H9 (cell line): ENCODE results near the gene IL1RAPL2. TPM values are rescaled to one million over a fixed set of nuclear protein-coding genes. Genes with fewer than 3 reads are reported as not detected.

Experiments
- DNase-seq: peaks from one replicate; pipeline ENCODE4 v3.0.0-alpha.2; 2017
- H2AFZ ChIP-seq: one replicate; pipeline ENCODE4 v1.6.1; 2013; ENCODE audit warnings: mild to moderate bottlenecking, low read length, control low read depth, moderate library complexity
- H2AK5ac ChIP-seq: 2 replicates; pipeline ENCODE4 v1.6.1; 2013; ENCODE audit warnings: low read length, control low read depth, mixed read lengths; ENCODE audit not compliant: insufficient read length
- H2BK120ac ChIP-seq: one replicate; pipeline ENCODE4 v1.6.1; 2013; ENCODE audit warnings: low read depth, mild to moderate bottlenecking, low read length, control low read depth, inconsistent platforms; ENCODE audit not compliant: poor library complexity, severe bottlenecking
- H2BK12ac ChIP-seq: 2 replicates; pipeline ENCODE4 v1.6.1; 2013; ENCODE audit warnings: low read length, control low read depth, mixed read lengths, low read depth; ENCODE audit not compliant: insufficient read length
- H2BK15ac ChIP-seq: 2 replicates; pipeline ENCODE4 v1.6.1; 2013; ENCODE audit warnings: low read depth, low read length, control low read depth
- H2BK20ac ChIP-seq: one replicate; pipeline ENCODE4 v1.6.1; 2013; ENCODE audit warnings: low read depth, mild to moderate bottlenecking, low read length, control low read depth, inconsistent platforms; ENCODE audit not compliant: poor library complexity, severe bottlenecking
- H2BK5ac ChIP-seq: 2 replicates; pipeline ENCODE4 v1.6.1; 2013; ENCODE audit warnings: low read length, control low read depth, mixed read lengths; ENCODE audit not compliant: insufficient read length
- H3K14ac ChIP-seq: 2 replicates; pipeline ENCODE4 v1.6.1; 2013; ENCODE audit warnings: low read length, control low read depth; ENCODE audit not compliant: insufficient read depth
- H3K18ac ChIP-seq: 2 replicates; pipeline ENCODE4 v1.6.1; 2013; ENCODE audit warnings: low read depth, mild to moderate bottlenecking, mixed read lengths, low read length, control low read depth; ENCODE audit not compliant: insufficient read length
- H3K23ac ChIP-seq: 2 replicates; pipeline ENCODE4 v1.6.1; 2013; ENCODE audit warnings: low read length, control low read depth, mixed read lengths, low read depth; ENCODE audit not compliant: insufficient read length
- H3K23me2 ChIP-seq: 2 replicates; pipeline ENCODE4 v1.6.1; 2013; ENCODE audit warnings: low read depth, mild to moderate bottlenecking, mixed read lengths, low read length, control low read depth; ENCODE audit not compliant: insufficient read length, poor library complexity, severe bottlenecking
- H3K27ac ChIP-seq: 2 replicates; pipeline ENCODE4 v1.5.1; 2013; ENCODE audit warnings: low read length, control low read depth, mixed read lengths, low read depth; ENCODE audit not compliant: insufficient read length
- H3K27me3 ChIP-seq: 2 replicates; pipeline ENCODE4 v1.6.1; 2013; ENCODE audit warnings: low read length, control low read depth, inconsistent platforms; ENCODE audit not compliant: insufficient read depth
- H3K4ac ChIP-seq: 2 replicates; pipeline ENCODE4 v1.6.1; 2013; ENCODE audit warnings: low read depth, mild to moderate bottlenecking, control low read depth, inconsistent platforms, low read length, moderate library complexity
- H3K4me1 ChIP-seq: 2 replicates; pipeline ENCODE4 v1.6.1; 2013; ENCODE audit warnings: low read length, control low read depth, inconsistent platforms; ENCODE audit not compliant: insufficient read depth
- H3K4me2 ChIP-seq: 2 replicates; pipeline ENCODE4 v1.6.1; 2013; ENCODE audit warnings: low read length, control low read depth, mixed read lengths; ENCODE audit not compliant: insufficient read length, insufficient read depth
- H3K56ac ChIP-seq: 2 replicates; pipeline ENCODE4 v1.6.1; 2013; ENCODE audit warnings: low read depth, mild to moderate bottlenecking, mixed read lengths, low read length, control low read depth; ENCODE audit not compliant: insufficient read length
- H3K79me1 ChIP-seq: 2 replicates; pipeline ENCODE4 v1.6.1; 2013; ENCODE audit warnings: low read depth, mild to moderate bottlenecking, moderate library complexity, low read length, control low read depth, inconsistent platforms; ENCODE audit not compliant: insufficient read depth, poor library complexity, severe bottlenecking
- H3K79me2 ChIP-seq: 2 replicates; pipeline ENCODE4 v1.6.1; 2013; ENCODE audit warnings: low read length, control low read depth, inconsistent platforms; ENCODE audit not compliant: insufficient read depth
- H3K9ac ChIP-seq: 2 replicates; pipeline ENCODE4 v1.6.1; 2013; ENCODE audit warnings: low read length, control low read depth, mixed read lengths; ENCODE audit not compliant: insufficient read length; ENCODE audit errors: extremely low read depth
- H3K9me3 ChIP-seq: one replicate; pipeline ENCODE4 v1.6.1; 2013; ENCODE audit warnings: low read depth, low read length, inconsistent platforms; ENCODE audit not compliant: control insufficient read depth
- H3T11ph ChIP-seq: one replicate; pipeline ENCODE4 v1.6.1; 2013; ENCODE audit warnings: mild to moderate bottlenecking, low read length, control low read depth, inconsistent platforms
- H4K20me1 ChIP-seq: one replicate; pipeline ENCODE4 v1.6.1; 2013; ENCODE audit not compliant: control insufficient read depth, insufficient read length, insufficient read depth
- H4K5ac ChIP-seq: 2 replicates; pipeline ENCODE4 v1.6.1; 2013; ENCODE audit warnings: low read depth, mild to moderate bottlenecking, mixed read lengths, low read length, control low read depth; ENCODE audit not compliant: insufficient read length
- H4K8ac ChIP-seq: replicated peaks from 2 replicates; pipeline ENCODE4 v1.6.1; 2013; ENCODE audit warnings: low read length, control low read depth, mixed read lengths, low read depth; ENCODE audit not compliant: insufficient read length
- H4K91ac ChIP-seq: 2 replicates; pipeline ENCODE4 v1.6.1; 2013; ENCODE audit warnings: low read depth, mild to moderate bottlenecking, moderate library complexity, mixed read lengths, low read length, control low read depth; ENCODE audit not compliant: insufficient read length
- H3K27ac Mint-ChIP-seq, 3 experiments: 2 replicates in 2 of 3; 3 replicates in 1 of 3; pipeline ENCODE4 v1.8.0; 2020 to 2021; ENCODE audit warnings: mixed read lengths in 3 of 3, mild to moderate bottlenecking in 1 of 3, moderate library complexity in 1 of 3
- H3K27me3 Mint-ChIP-seq: 2 replicates; pipeline ENCODE4 v1.8.0; 2021; ENCODE audit warnings: low read depth, mild to moderate bottlenecking, moderate library complexity, mixed read lengths
- H3K36me3 Mint-ChIP-seq, 3 experiments: 2 replicates in 2 of 3; 3 replicates in 1 of 3; pipeline ENCODE4 v1.8.0; 2020 to 2021; ENCODE audit warnings: low read depth in 3 of 3, mixed read lengths in 3 of 3; ENCODE audit not compliant: insufficient read depth in 1 of 3
- H3K4me1 Mint-ChIP-seq, 2 experiments: 2 replicates each; pipeline ENCODE4 v1.8.0; 2020; ENCODE audit warnings: mixed read lengths in 2 of 2
- H3K4me3 Mint-ChIP-seq, 2 experiments: 2 replicates in 1 of 2; 3 replicates in 1 of 2; pipeline ENCODE4 v1.8.0; 2020 to 2021; ENCODE audit warnings: mild to moderate bottlenecking in 2 of 2, mixed read lengths in 2 of 2, moderate library complexity in 1 of 2
- H3K9me3 Mint-ChIP-seq, 2 experiments: 2 replicates in 1 of 2; 3 replicates in 1 of 2; pipeline ENCODE4 v1.8.0; 2020; ENCODE audit warnings: mild to moderate bottlenecking in 2 of 2, mixed read lengths in 2 of 2, moderate library complexity in 1 of 2
- CTCF ChIP-seq: fragments of 200-600 bp; sonication (generic); conservative IDR thresholded peaks from 3 replicates; pipeline ENCODE4 v1.8.0; 2021; ENCODE audit warnings: antibody characterized with exemption, mild to moderate bottlenecking
- WGBS: extraction: QIAGEN DNeasy Blood & Tissue Kit; methylation state at CpG from one replicate; pipeline ENCODE4 v1.1.7; 2013; ENCODE audit warnings: missing lambda C conversion rate, low lambda C conversion rate, mixed read lengths; ENCODE audit not compliant: insufficient read length; ENCODE audit errors: extremely low coverage; 5-methylcytosine and 5-hydroxymethylcytosine counted together
- total RNA-seq: library from RNA; stranded (reverse); gene quantifications from 2 replicates; pipeline ENCODE4 v1.2.1, GENCODE V29; 2021

IL1RAPL2 gene
- total RNA-seq, 1 experiment from 2014 or later, result not detected

GRCh38 chrX:104864296-104864695 lies 298.3 kb downstream of the IL1RAPL2 start:
- DNase-seq, result no peak
- no peaks in the 10 kb centered on the region; the same call in 1 of the 2 replicates for H3K27me3 Mint-ChIP-seq
- WGBS, result no CpG with 5 or more reads among the region's 4 CpGs

More at GRCh38 chrX:104864296-104864695, 298.3 kb downstream of the IL1RAPL2 start:
- H3T11ph ChIP-seq, result no peak overlapping the region
- H2BK5ac ChIP-seq, result no peak overlapping the region
- no peaks in the 10 kb centered on the region for H3K4me1 ChIP-seq
- no peak overlapping the region for H3K14ac ChIP-seq
- no peak overlapping the region for H3K27ac ChIP-seq
- H2BK20ac ChIP-seq, result no peak overlapping the region
- no peak overlapping the region for H2BK120ac ChIP-seq
- Mint-ChIP-seq H3K4me3 (no peak overlapping the region), H3K27ac (no peak overlapping the region), H3K36me3 (no peaks in the 10 kb centered on the region; a peak in 1 of 7 replicates), H3K9me3 (peaks cover 0 to 49% of the 10 kb centered on the region in 2 experiments; a peak in 2 of 5 replicates), H3K4me1 (no peaks in the 10 kb centered on the region)
- H4K91ac ChIP-seq, result no peak overlapping the region
- no peak overlapping the region for H3K56ac ChIP-seq
- no peak overlapping the region for H3K4ac ChIP-seq
- H2AFZ ChIP-seq, result no peak overlapping the region
- H3K23me2 ChIP-seq, result no peaks in the 10 kb centered on the region
- H3K79me2 ChIP-seq, result no peaks in the 10 kb centered on the region
- no peak overlapping the region for H2BK12ac ChIP-seq
- no peak overlapping the region for H2AK5ac ChIP-seq
- H3K18ac ChIP-seq, result no peak overlapping the region
- no peak for TF ChIP-seq CTCF
- no peak overlapping the region for H4K5ac ChIP-seq
- H2BK15ac ChIP-seq, result no peak overlapping the region
- H4K20me1 ChIP-seq, result no peaks in the 10 kb centered on the region
- no peak overlapping the region for H3K23ac ChIP-seq
- H3K9ac ChIP-seq, result no peak overlapping the region
- no peaks in the 10 kb centered on the region for H3K9me3 ChIP-seq
- H3K27me3 ChIP-seq, result no peaks in the 10 kb centered on the region
- no peak overlapping the region for H4K8ac ChIP-seq
- no peaks in the 10 kb centered on the region for H3K79me1 ChIP-seq
- no peak overlapping the region for H3K4me2 ChIP-seq
